CD4-positive, CD25-positive, alpha-beta regulatory T cell (primary cell): ENCODE data around the gene GABBR1. TPM values are rescaled to one million over a fixed set of nuclear protein-coding genes. Genes with fewer than 3 reads are reported as not detected.

Experiments used
- polyA plus RNA-seq, 4 donors: library from polyadenylated mRNA; unstranded; fragments of 300-500 nt; fragmentation: Illumina TruSeq; gene quantifications; one replicate each; pipeline ENCODE4 v1.2.3, GENCODE V29; 2021
- total RNA-seq: library from RNA; stranded (reverse); gene quantifications from one replicate; pipeline ENCODE4 v1.2.3, GENCODE V29; 2022

Gene GABBR1
- total and polyA plus RNA-seq, 5 donors from 2014 or later = 0.60 to 56.3 (median 1.7) TPM

Other genes starting within 250 kb of the GABBR1 start
- gene OR12D2, start 237.6 kb downstream of the GABBR1 start, total RNA-seq = not detected
- gene OR12D2, start 237.6 kb downstream of the GABBR1 start, polyA plus RNA-seq = not detected
- gene OR12D1, start 218.3 kb downstream of the GABBR1 start, total RNA-seq = not detected
- gene OR12D1, start 218.3 kb downstream of the GABBR1 start, polyA plus RNA-seq = not detected
- gene OR10C1, start 193.9 kb downstream of the GABBR1 start, total RNA-seq = not detected
- gene OR10C1, start 193.9 kb downstream of the GABBR1 start, polyA plus RNA-seq = not detected
- not detected for gene OR11A1, start 176.1 kb downstream of the GABBR1 start, total RNA-seq
- not detected for gene OR11A1, start 176.1 kb downstream of the GABBR1 start, polyA plus RNA-seq
- not detected for gene OR2H1, start 176.0 kb downstream of the GABBR1 start, total RNA-seq
- gene OR2H1, start 176.0 kb downstream of the GABBR1 start, polyA plus RNA-seq = not detected
- gene MAS1L, start 145.2 kb downstream of the GABBR1 start, total RNA-seq = not detected
- not detected for gene MAS1L, start 145.2 kb downstream of the GABBR1 start, polyA plus RNA-seq
- not detected for gene UBD, start 73.5 kb downstream of the GABBR1 start, total RNA-seq
- not detected for gene UBD, start 73.5 kb downstream of the GABBR1 start, polyA plus RNA-seq
- gene OR2H2, start 48.1 kb downstream of the GABBR1 start, total RNA-seq = not detected
- not detected for gene OR2H2, start 48.1 kb downstream of the GABBR1 start, polyA plus RNA-seq
- not detected for gene MOG, start 23.9 kb upstream of the GABBR1 start, total RNA-seq
- gene MOG, start 23.9 kb upstream of the GABBR1 start, polyA plus RNA-seq = not detected
- 2.4 TPM for gene ZFP57, start 48.0 kb upstream of the GABBR1 start, total RNA-seq
- 1 to 10 TPM in 2 of 4 donors, not detected in 2; 1.0 to 4.8 TPM for gene ZFP57, start 48.0 kb upstream of the GABBR1 start, polyA plus RNA-seq
- gene HLA-F, start 90.3 kb upstream of the GABBR1 start, total RNA-seq = 1,143 TPM
- 100 to 1,000 TPM; 302 to 457 (median 429) TPM for gene HLA-F, start 90.3 kb upstream of the GABBR1 start, polyA plus RNA-seq
- gene HLA-G, start 194.6 kb upstream of the GABBR1 start, total RNA-seq = 0.49 TPM
- gene HLA-G, start 194.6 kb upstream of the GABBR1 start, polyA plus RNA-seq = 1 to 10 TPM in 3 of 4 donors, under 1 TPM in 1; 0.39 to 3.2 (median 1.3) TPM